HG03095 (cell line): ENCODE data around the gene FGGY.
"Not testable (repeated sequence)": the region's sequence is repeated elsewhere in the genome, so short reads cannot be mapped to it uniquely, and the experiment has no call there.

ENCODE experiments used
- ATAC-seq: cut with Tn5 transposase; IDR thresholded peaks from one replicate; pipeline ENCODE4 v1.9.1; 2021; ENCODE audit warnings: moderate library complexity; ENCODE audit not compliant: unreplicated experiment

The FGGY gene

DNA sequence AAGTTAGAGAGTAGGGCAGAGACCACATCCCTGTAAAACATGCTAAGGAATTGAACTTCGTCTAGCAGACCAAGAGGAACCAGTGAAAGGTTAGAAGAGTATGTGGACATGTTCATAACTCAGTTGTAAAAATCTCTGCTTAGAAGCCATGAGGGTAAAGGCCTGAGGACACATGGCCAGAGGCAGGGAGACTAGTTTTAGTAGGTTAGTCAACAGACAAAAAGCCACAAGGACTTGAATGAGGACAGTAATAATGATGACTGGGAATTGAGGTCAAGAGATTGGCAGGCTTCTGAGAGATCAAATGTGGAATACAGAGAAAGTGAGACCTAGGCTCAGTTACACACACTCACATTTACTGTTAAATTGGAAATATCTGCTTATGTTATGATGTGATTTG lies 312.4 kb downstream of the FGGY start:
- ATAC-seq: no peak

GRCh38 chr1:59610499-59610898 lies 313.6 kb downstream of the FGGY start:
- ATAC-seq: not testable (repeated sequence)

DNA sequence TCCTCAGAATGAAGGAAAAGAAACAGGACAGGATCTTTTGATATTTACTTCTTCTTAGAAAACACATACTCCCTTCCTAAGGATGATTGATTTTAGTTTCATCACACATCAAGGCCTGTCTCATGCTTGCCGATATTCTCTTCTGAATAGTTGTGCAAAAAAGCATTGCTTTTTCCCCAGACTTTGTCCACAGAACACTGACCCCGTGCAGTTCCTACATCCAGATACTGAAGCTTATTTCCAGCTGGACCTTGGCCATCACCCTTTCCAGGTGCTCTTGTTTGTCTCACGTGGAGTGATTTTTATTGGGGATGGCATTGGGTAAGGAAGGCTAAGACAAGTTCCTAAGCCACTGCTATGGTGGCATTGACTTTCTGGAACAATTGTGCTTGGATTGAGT lies 320.5 kb downstream of the FGGY start:
- ATAC-seq: no peak

DNA sequence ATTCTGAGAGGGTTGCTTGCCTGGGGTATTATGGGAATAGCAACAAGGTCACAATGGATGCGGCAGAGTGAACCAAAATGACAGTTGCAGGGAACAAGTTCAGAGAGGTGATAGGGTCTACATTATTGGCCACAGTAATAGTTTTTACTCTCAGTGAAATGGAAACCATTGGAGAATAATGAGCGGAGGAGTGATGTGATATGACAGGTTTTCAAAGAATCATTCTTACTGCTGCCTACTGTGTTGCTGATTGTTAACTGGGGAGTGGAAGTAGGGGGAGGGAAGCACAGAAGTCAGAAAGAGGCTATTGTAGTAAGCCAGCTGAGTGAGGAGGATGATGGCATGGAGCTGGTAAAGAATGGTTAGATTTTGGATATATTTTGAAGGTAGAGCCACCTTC lies 322.7 kb downstream of the FGGY start:
- ATAC-seq: no peak

- ATAC-seq: no peak
Measured at GRCh38 chr1:59625384-59625783, 328.5 kb downstream of the FGGY start.

DNA sequence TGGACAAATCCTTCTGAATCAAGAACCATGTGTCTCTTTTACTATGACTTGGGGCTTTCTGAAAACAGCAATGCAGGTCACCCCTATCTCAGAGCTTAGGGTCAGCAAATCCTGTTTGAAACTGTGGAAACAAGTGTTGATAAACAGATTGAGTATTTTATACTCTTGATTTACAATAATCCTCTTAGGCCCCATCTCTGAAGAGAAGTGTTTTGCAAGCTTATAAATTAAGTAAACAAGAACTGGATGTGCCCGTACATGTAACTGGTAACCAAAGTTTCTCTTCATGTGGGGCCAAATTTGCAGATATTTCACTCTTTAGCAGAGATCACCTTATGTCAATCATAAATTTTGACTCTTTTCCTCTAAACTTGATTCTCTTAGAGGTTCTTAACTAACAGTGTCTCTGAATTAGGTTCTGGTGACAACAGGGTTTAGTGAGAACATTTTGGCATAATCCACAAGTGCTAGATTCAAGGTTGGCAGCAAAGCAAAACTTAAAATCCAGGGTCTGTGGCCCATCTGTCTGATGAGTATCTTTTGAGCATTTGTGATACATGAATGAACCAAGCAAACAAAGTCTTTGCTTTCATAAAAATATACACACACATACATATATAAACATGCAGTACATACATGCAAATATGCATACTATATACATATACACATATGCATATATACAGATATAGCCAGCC lies 334.8 kb downstream of the FGGY start:
- ATAC-seq: no peak

- no peak for ATAC-seq
Measured at GRCh38 chr1:59635097-59635496, 338.2 kb downstream of the FGGY start.

DNA sequence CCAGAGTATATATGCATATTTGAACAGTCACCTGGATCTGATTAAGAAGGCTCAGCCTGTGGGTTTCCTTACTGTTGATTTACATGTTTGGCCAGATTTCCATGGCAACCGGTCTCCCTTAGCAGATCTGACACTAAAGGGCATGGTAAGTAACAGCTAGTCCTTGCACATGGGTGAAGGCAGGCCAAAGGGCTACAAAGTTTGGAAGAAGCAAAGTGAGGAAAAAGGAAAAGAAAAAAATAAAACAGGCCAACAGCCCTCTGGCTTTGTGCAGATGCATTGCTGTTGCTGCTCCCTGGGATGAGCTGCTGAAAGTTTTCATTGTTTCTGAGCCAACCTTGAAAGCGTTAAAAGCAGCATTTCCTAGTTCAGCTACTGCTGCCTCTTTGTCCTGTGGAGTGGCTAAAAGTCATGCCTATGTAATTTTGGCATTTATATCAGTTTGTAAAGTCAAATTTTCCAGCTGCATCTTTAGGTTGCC lies 341.4 kb downstream of the FGGY start:
- no peak for ATAC-seq

GRCh38 chr1:59639266-59639665 lies 342.4 kb downstream of the FGGY start:
- no peak for ATAC-seq

GRCh38 chr1:59640851-59641250 lies 344.0 kb downstream of the FGGY start:
- ATAC-seq: no peak

GRCh38 chr1:59641836-59642235 lies 344.9 kb downstream of the FGGY start:
- ATAC-seq: no peak

DNA sequence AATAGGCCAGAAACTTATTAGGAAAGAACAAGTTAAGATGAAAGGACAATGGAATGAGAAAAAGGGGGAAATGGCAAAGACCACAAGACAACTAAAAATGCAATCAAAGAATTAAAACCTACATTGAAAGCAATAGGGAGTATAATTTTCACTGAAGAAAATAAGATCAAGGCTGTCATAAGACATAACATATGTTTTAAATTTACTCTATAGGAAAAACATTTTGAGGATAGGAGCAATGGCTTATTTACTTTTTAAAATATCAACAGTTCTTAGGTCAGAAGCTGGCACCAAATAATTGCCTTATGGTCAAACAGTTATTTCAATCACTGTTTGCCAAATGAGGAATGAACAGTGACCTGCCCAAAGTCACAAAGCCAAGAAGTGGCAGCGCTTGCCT lies 346.6 kb downstream of the FGGY start:
- ATAC-seq: no peak

- ATAC-seq: no peak
Measured at GRCh38 chr1:59645893-59646292, 349.0 kb downstream of the FGGY start.

DNA sequence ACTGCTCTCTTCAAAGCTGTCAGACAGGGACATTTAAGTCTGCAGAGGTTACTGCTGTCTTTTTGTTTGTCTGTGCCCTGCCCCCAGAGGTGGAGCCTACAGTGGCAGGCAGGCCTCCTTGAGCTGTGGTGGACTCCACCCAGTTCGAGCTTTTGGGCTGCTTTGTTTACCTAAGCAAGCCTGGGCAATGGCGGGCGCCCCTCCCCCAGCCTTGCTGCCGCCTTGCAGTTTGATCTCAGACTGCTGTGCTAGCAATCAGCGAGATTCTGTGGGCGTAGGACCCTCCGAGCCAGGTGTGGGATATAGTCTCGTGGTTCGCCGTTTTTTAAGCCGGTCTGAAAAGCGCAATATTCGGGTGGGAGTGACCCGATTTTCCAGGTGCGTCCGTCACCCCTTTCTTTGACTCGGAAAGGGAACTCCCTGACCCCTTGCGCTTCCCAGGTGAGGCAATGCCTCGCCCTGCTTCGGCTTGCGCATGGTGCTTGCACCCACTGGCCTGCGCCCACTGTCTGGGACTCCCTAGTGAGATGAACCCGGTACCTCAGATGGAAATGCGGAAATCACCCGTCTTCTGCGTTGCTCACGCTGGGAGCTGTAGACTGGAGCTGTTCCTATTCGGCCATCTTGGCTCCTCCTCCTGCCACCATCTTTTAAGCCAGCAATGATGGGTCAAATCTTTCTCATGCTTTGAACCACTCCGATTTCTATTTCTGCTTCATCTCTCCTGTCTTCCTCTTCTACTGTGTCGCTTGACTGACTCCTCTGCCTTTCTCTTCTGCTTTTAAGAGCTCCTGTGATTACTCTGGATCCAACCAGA lies 356.5 kb downstream of the FGGY start:
- not testable (repeated sequence) for ATAC-seq

DNA sequence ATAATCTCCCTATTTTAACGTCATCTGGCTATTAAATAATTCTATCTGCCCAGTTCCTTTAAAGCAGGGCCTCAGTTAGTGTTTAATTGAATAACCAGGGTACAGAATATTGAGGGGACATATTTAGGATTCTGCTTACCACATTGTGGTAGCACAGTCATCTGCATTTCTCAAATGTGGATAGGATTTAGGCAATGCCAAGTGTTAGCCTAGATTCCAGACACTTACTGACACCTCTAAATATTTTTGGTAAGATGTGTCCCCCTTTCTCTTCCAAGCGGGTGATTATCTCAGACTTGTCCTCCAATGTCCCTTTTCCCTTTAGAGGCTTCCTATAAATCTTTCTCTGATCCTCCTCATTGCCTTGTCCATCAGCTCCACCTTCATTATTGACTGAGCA lies 357.1 kb downstream of the FGGY start:
- no peak for ATAC-seq

DNA sequence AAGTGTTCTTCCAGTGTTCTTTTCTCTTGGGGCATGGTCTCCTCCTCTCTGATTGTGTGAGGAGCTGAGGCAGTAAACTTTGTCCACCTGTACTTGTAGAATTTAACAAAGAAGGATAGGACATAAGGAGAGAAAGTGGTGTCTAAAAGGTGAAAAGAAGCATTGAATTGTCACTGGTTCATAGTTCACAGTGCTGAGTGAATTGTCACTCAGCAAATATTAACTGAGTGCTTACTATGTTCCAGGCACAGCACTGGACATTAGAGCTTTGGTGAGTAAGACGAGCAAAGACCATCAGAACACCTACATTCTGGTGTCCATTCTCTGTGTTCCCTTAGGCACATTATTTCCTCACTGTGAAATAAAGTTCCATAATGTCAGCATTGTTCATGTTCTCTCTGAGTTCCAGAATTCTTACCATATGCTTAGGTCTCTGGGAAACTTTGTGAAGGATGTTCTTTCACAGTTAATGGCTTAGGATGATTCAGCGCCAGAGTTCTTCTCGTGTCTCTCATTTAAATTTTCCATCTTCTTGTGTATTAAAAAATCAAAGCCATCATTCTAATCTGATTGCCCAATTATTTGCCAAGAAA lies 361.1 kb downstream of the FGGY start:
- ATAC-seq: no peak

- ATAC-seq: no peak
Measured at GRCh38 chr1:59664166-59664565, 367.3 kb downstream of the FGGY start.

GRCh38 chr1:59666106-59666505 lies 369.2 kb downstream of the FGGY start:
- no peak for ATAC-seq

GRCh38 chr1:59667020-59667419 lies 370.1 kb downstream of the FGGY start:
- ATAC-seq: no peak

GRCh38 chr1:59669752-59670312 lies 372.9 kb downstream of the FGGY start:
- ATAC-seq: no peak

DNA sequence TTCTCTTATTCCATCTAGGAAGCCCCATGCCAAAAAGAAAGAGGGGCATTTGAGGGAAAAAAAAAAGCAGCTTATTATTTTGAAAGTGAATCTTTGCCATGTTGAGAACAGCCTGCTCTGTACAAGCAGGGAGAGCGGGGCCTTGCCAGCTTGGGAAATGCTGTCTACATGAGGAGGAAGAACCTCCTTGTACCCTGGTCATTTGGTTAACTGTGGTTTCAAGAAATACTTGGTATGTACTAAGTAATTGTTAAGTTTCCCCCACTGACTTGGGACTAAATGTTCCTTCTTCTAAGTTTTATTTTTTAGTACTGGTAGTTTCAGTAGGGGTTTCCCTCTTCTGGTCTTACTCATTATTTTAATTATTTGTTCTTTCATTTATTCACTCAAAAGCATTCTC lies 373.8 kb downstream of the FGGY start:
- ATAC-seq: no peak
